ENCODE measurements around the gene KLHL40.

Gene KLHL40

GRCh38 chr3:42690766-42691680 is 5.7 kb downstream of the KLHL40 start:
- no peak for DNase-seq (ENCODE audit: low read depth)
- no peak overlapping the region for H3K4me3 ChIP-seq (ENCODE audit: low read depth, low read length)
- no peak for TF ChIP-seq CTCF (conservative IDR thresholded peaks at IDR 0.05; ENCODE audit: low read depth, low read length)

GRCh38 chr3:42691816-42692666 is 6.7 kb downstream of the KLHL40 start:
- TF ChIP-seq CTCF (conservative IDR thresholded peaks at IDR 0.05; ENCODE audit: low read depth, low read length) = no peak
- DNase-seq (ENCODE audit: low read depth) = no peak
- H3K4me3 ChIP-seq (ENCODE audit: low read depth, low read length) = no peak overlapping the region

GRCh38 chr3:42692667-42693529 is 7.6 kb downstream of the KLHL40 start:
- no peak for TF ChIP-seq CTCF (conservative IDR thresholded peaks at IDR 0.05; ENCODE audit: low read depth, low read length)
- H3K4me3 ChIP-seq (ENCODE audit: low read depth, low read length) = no peak overlapping the region
- DNase-seq (ENCODE audit: low read depth) = no peak

GRCh38 chr3:42693530-42693930 is 8.2 kb downstream of the KLHL40 start:
- no peak overlapping the region for H3K4me3 ChIP-seq (ENCODE audit: low read depth, low read length)
- DNase-seq (ENCODE audit: low read depth) = no peak
- TF ChIP-seq CTCF (conservative IDR thresholded peaks at IDR 0.05; ENCODE audit: low read depth, low read length) = no peak

GRCh38 chr3:42694366-42694765 is 9.0 kb downstream of the KLHL40 start:
- no peak for TF ChIP-seq CTCF (conservative IDR thresholded peaks at IDR 0.05; ENCODE audit: low read depth, low read length)
- no peak for DNase-seq (ENCODE audit: low read depth)
- no peak overlapping the region for H3K4me3 ChIP-seq (ENCODE audit: low read depth, low read length)

Data from choroid plexus epithelial cell (primary cell).